ENCODE data around the gene OMD. TPM values are rescaled to one million over a fixed set of nuclear protein-coding genes. Genes with fewer than 3 reads are reported as not detected.

OMD gene
- total and polyA plus RNA-seq, 7 donors, result 1.0 to 23.9 (median 11.4) TPM; not detected in 1

GRCh38 chr9:92463387-92463786 lies 39.1 kb upstream of the OMD start:
- H3K27me3 ChIP-seq, result no peaks in the 10 kb centered on the region
- intact Hi-C loops (cut with DNase I), result no loop called here
- H3K27ac ChIP-seq, result peak overlapping the region; percentile 68 to 86 (median 85)
- no peak for TF ChIP-seq POLR2A (IDR thresholded peaks at IDR 0.05)
- TF ChIP-seq POLR2AphosphoS5 (IDR thresholded peaks at IDR 0.05), result no peak
- no peak for TF ChIP-seq CTCF (IDR thresholded peaks at IDR 0.05)
- TF ChIP-seq EP300 (IDR thresholded peaks at IDR 0.05), result no peak
- DNase-seq, result no peak
- no peak overlapping the region for H3K4me3 ChIP-seq
- H3K4me1 ChIP-seq, result peaks cover 0 to 36% (median 30%) of the 10 kb centered on the region in 4 donors
- H3K9me3 ChIP-seq, result no peaks in the 10 kb centered on the region
- H3K36me3 ChIP-seq, result no peaks in the 10 kb centered on the region

- intact Hi-C loops (cut with DNase I), result no loop called here
- Histone ChIP-seq H3K27me3 (no peaks in the 10 kb centered on the region), H3K4me3 (no peak overlapping the region), H3K27ac (no peak overlapping the region), H3K36me3 (no peaks in the 10 kb centered on the region), H3K9me3 (no peaks in the 10 kb centered on the region), H3K4me1 (peaks cover 0 to 9% (median 7%) of the 10 kb centered on the region in 4 donors)
- WGBS, 2 donors, result 95 to 96% methylated on average over 4 of the region's 4 CpGs
- TF ChIP-seq CTCF (IDR thresholded peaks at IDR 0.05) (no peak), EP300 (IDR thresholded peaks at IDR 0.05) (no peak), POLR2A (IDR thresholded peaks at IDR 0.05) (no peak), POLR2AphosphoS5 (IDR thresholded peaks at IDR 0.05) (no peak)
- no peak for DNase-seq
Measured at GRCh38 chr9:92457576-92457975, 33.3 kb upstream of the OMD start.

- peaks cover 0 to 9% (median 7%) of the 10 kb centered on the region in 4 donors for H3K4me1 ChIP-seq
- H3K27me3 ChIP-seq, result no peaks in the 10 kb centered on the region
- H3K9me3 ChIP-seq, result no peaks in the 10 kb centered on the region
- WGBS, 2 donors, result 77 to 87% methylated on average over 3 of the region's 3 CpGs
- DNase-seq, result no peak
- H3K36me3 ChIP-seq, result no peaks in the 10 kb centered on the region
- TF ChIP-seq POLR2AphosphoS5 (IDR thresholded peaks at IDR 0.05) (no peak), CTCF (IDR thresholded peaks at IDR 0.05) (no peak), EP300 (IDR thresholded peaks at IDR 0.05) (no peak), POLR2A (IDR thresholded peaks at IDR 0.05) (no peak)
- intact Hi-C loops (cut with DNase I), result no loop called here
- no peak overlapping the region for H3K27ac ChIP-seq
- H3K4me3 ChIP-seq, result no peak overlapping the region
Measured at GRCh38 chr9:92455217-92455616, 30.9 kb upstream of the OMD start.

GRCh38 chr9:92446536-92446935 lies 22.3 kb upstream of the OMD start:
- Histone ChIP-seq H3K27me3 (no peaks in the 10 kb centered on the region), H3K4me3 (no peak overlapping the region), H3K9me3 (no peaks in the 10 kb centered on the region), H3K36me3 (no peaks in the 10 kb centered on the region), H3K27ac (no peak overlapping the region), H3K4me1 (no peaks in the 10 kb centered on the region)
- DNase-seq, result no peak
- intact Hi-C loops (cut with DNase I), result no loop called here
- TF ChIP-seq CTCF (IDR thresholded peaks at IDR 0.05) (no peak), EP300 (IDR thresholded peaks at IDR 0.05) (no peak), POLR2AphosphoS5 (IDR thresholded peaks at IDR 0.05) (no peak), POLR2A (IDR thresholded peaks at IDR 0.05) (no peak)

GRCh38 chr9:92444841-92445240 lies 20.6 kb upstream of the OMD start:
- no peaks in the 10 kb centered on the region for H3K9me3 ChIP-seq
- intact Hi-C loops (cut with DNase I), result loop anchor here (5.0 kb wide), 1 partner anchor 187 kb away; no protein-coding TSS in a partner anchor
- no peak overlapping the region for H3K27ac ChIP-seq
- TF ChIP-seq POLR2A (IDR thresholded peaks at IDR 0.05) (no peak), CTCF (IDR thresholded peaks at IDR 0.05) (no peak), POLR2AphosphoS5 (IDR thresholded peaks at IDR 0.05) (no peak), EP300 (IDR thresholded peaks at IDR 0.05) (no peak)
- no peaks in the 10 kb centered on the region for H3K36me3 ChIP-seq
- no peaks in the 10 kb centered on the region for H3K27me3 ChIP-seq
- H3K4me3 ChIP-seq, result no peak overlapping the region
- WGBS, 2 donors, result 84 to 92% methylated on average over 4 of the region's 4 CpGs
- DNase-seq, result no peak
- H3K4me1 ChIP-seq, result no peaks in the 10 kb centered on the region

All from sigmoid colon (tissue), 7 donors.